GM06990 (cell line): ENCODE data around the gene BPIFB2.

Experiments used
- DNase-seq: peaks from one replicate; pipeline ENCODE4 v3.0.0-alpha.2; 2011; ENCODE audit not compliant: insufficient read length; ENCODE audit errors: extremely low read depth
- H3K27me3 ChIP-seq: replicated peaks from 2 replicates; pipeline ENCODE4 v1.6.0; 2011; ENCODE audit warnings: low read length; ENCODE audit not compliant: control insufficient read depth, insufficient read depth
- H3K36me3 ChIP-seq: 2 replicates; pipeline ENCODE4 v1.5.1; 2011; ENCODE audit warnings: low read length; ENCODE audit not compliant: control insufficient read depth, insufficient read depth
- H3K4me3 ChIP-seq: replicated peaks from 2 replicates; pipeline ENCODE4 v1.5.1; 2011; ENCODE audit warnings: low read depth, mild to moderate bottlenecking, control low read depth, low read length
- CTCF ChIP-seq: IDR thresholded peaks from 2 replicates; pipeline ENCODE4 v1.5.1; 2011; ENCODE audit warnings: low read length, control low read depth, mild to moderate bottlenecking, inconsistent platforms; ENCODE audit not compliant: insufficient read depth, poor library complexity, severe bottlenecking

Gene BPIFB2

GRCh38 chr20:33004141-33004751, 3.3 kb upstream of the BPIFB2 start, which contains the start of gene SUN5:
TSS of gene SUN5 (minus strand) at chr20:33004433. CDS start at chr20:33004340, 93 bp downstream.
- no peak within 1 kb of the TSS for H3K4me3 ChIP-seq
- no peak for DNase-seq
- H3K27me3 ChIP-seq, result no peaks in the 10 kb centered on the region

GRCh38 chr20:33005132-33005566, 2.4 kb upstream of the BPIFB2 start:
- Histone ChIP-seq H3K4me3 (no peak overlapping the region), H3K27me3 (no peaks in the 10 kb centered on the region), H3K36me3 (no peaks in the 10 kb centered on the region)
- peak; percentile 49 for TF ChIP-seq CTCF
- DNase-seq, result no peak

More at GRCh38 chr20:33004141-33004751, 3.3 kb upstream of the BPIFB2 start, which contains the start of gene SUN5:
- H3K36me3 ChIP-seq, result no peaks in the 10 kb centered on the region
- no peak for TF ChIP-seq CTCF

GRCh38 chr20:33005908-33006775, 1.4 kb upstream of the BPIFB2 start:
- Histone ChIP-seq H3K4me3 (no peak overlapping the region), H3K36me3 (no peaks in the 10 kb centered on the region), H3K27me3 (no peaks in the 10 kb centered on the region)
- no peak for DNase-seq
- no peak for TF ChIP-seq CTCF

- Histone ChIP-seq H3K27me3 (no peaks in the 10 kb centered on the region), H3K36me3 (no peaks in the 10 kb centered on the region), H3K4me3 (no peak overlapping the region)
- no peak for DNase-seq
- no peak for TF ChIP-seq CTCF
Observed at GRCh38 chr20:33006776-33007375, 628 bp upstream of the BPIFB2 start.

- Histone ChIP-seq H3K27me3 (no peaks in the 10 kb centered on the region), H3K36me3 (no peaks in the 10 kb centered on the region), H3K4me3 (no peak overlapping the region)
- no peak for TF ChIP-seq CTCF
- DNase-seq, result no peak
Observed at GRCh38 chr20:33008336-33009213, 1.1 kb downstream of the BPIFB2 start.
